Osteocyte (in vitro differentiated cells): Measurements from ENCODE around the gene RRAD. TPM values are rescaled to one million over a fixed set of nuclear protein-coding genes. Genes with fewer than 3 reads are reported as not detected.
"Not testable (repeated sequence)": the region's sequence is repeated elsewhere in the genome, so short reads cannot be mapped to it uniquely, and the experiment has no call there.

ENCODE experiments used
- DNase-seq: peaks from one replicate; pipeline ENCODE4 v3.0.0; 2021; ENCODE audit warnings: mixed read lengths; ENCODE audit not compliant: unreplicated experiment; ENCODE audit errors: extremely low spot score
- H3K27ac Mint-ChIP-seq: one replicate; pipeline ENCODE4 v1.8.0; 2021; ENCODE audit warnings: mild to moderate bottlenecking, mixed read lengths; ENCODE audit not compliant: unreplicated experiment
- H3K27me3 Mint-ChIP-seq: one replicate; pipeline ENCODE4 v1.8.0; 2021; ENCODE audit warnings: mixed read lengths; ENCODE audit not compliant: unreplicated experiment
- H3K36me3 Mint-ChIP-seq: one replicate; pipeline ENCODE4 v1.8.0; 2021; ENCODE audit warnings: mixed read lengths; ENCODE audit not compliant: unreplicated experiment
- H3K4me1 Mint-ChIP-seq: one replicate; pipeline ENCODE4 v1.8.0; 2021; ENCODE audit warnings: mixed read lengths; ENCODE audit not compliant: unreplicated experiment
- H3K4me3 Mint-ChIP-seq: one replicate; pipeline ENCODE4 v1.8.0; 2021; ENCODE audit warnings: mild to moderate bottlenecking, moderate library complexity, mixed read lengths; ENCODE audit not compliant: unreplicated experiment
- H3K9me3 Mint-ChIP-seq: one replicate; pipeline ENCODE4 v1.8.0; 2021; ENCODE audit warnings: mixed read lengths; ENCODE audit not compliant: unreplicated experiment
- total RNA-seq: library from RNA; stranded (reverse); gene quantifications from 2 replicates; pipeline ENCODE4 v1.2.1, GENCODE V29; 2021
- TF ChIP-seq, protein P1 (sequence below): fragments of 200-600 bp; sonication (generic); IDR thresholded peaks from 2 replicates; pipeline ENCODE4 v1.5.0; 2021; ENCODE audit warnings: antibody characterized with exemption, mild to moderate bottlenecking, moderate library complexity

RRAD gene
- total RNA-seq, 1 donor from 2014 or later, result 0.89 TPM

DNA sequence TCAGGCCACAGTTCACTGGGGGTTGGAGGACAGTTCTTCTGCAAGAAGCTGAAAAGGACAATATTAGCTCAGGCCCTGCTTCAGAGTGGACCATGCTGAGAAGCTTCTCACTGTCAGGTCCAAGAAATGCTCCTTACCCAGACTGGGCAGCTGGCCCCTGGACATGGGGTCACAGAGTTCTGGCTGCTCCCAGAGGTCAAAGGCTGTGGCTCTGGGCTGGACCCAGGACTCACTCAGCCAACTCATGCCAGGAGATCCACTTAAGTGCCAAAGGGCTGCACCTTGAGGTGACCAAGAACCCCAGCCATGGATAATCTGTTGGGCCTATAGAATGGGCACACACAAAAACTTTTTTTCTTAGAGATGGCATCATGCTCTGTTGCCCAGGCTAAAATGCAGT, 14.0 kb upstream of the RRAD start:
- no peaks in the 10 kb centered on the region for H3K9me3 Mint-ChIP-seq
- H3K4me3 Mint-ChIP-seq, result no peak overlapping the region
- H3K27ac Mint-ChIP-seq, result no peak overlapping the region

DNA sequence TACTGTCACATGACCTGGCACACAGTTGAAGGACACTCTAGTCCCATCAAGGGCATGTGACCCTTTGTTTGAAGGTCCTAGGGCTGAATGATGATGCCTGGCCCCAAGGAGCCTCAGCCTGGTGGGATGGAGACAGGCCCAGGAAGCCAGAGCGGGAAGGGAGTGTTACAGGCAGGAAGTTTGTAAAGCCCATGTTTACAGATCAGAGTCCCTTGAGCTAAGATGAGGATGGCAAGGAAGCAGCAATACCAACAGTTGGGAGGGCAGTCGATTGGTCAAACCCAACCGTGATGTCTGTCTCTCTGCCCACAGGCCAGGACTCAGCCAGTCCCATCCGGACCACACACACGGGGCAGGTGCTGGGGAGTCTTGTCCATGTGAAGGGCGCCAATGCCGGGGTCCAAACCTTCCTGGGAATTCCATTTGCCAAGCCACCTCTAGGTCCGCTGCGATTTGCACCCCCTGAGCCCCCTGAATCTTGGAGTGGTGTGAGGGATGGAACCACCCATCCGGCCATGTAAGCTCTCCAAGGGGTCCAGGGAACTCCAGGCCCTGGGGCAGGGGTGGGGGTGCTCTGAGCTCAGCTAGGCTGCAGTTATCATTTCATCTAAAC, 12.5 kb upstream of the RRAD start:
- Mint-ChIP-seq H3K4me1 (peaks cover 37% of the 10 kb centered on the region), H3K4me3 (peak overlapping the region; percentile 4), H3K27me3 (no peaks in the 10 kb centered on the region), H3K36me3 (peaks cover 13% of the 10 kb centered on the region), H3K9me3 (no peaks in the 10 kb centered on the region), H3K27ac (no peak overlapping the region)
- DNase-seq, result no peak
- TF ChIP-seq, protein P1, sequence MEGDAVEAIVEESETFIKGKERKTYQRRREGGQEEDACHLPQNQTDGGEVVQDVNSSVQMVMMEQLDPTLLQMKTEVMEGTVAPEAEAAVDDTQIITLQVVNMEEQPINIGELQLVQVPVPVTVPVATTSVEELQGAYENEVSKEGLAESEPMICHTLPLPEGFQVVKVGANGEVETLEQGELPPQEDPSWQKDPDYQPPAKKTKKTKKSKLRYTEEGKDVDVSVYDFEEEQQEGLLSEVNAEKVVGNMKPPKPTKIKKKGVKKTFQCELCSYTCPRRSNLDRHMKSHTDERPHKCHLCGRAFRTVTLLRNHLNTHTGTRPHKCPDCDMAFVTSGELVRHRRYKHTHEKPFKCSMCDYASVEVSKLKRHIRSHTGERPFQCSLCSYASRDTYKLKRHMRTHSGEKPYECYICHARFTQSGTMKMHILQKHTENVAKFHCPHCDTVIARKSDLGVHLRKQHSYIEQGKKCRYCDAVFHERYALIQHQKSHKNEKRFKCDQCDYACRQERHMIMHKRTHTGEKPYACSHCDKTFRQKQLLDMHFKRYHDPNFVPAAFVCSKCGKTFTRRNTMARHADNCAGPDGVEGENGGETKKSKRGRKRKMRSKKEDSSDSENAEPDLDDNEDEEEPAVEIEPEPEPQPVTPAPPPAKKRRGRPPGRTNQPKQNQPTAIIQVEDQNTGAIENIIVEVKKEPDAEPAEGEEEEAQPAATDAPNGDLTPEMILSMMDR, result no peak

More for the DNA sequence above, 14.0 kb upstream of the RRAD start:
- H3K36me3 Mint-ChIP-seq, result peaks cover 17% of the 10 kb centered on the region
- DNase-seq, result no peak
- no peaks in the 10 kb centered on the region for H3K27me3 Mint-ChIP-seq
- peaks cover 24% of the 10 kb centered on the region for H3K4me1 Mint-ChIP-seq
- TF ChIP-seq, protein P1, result no peak

DNA sequence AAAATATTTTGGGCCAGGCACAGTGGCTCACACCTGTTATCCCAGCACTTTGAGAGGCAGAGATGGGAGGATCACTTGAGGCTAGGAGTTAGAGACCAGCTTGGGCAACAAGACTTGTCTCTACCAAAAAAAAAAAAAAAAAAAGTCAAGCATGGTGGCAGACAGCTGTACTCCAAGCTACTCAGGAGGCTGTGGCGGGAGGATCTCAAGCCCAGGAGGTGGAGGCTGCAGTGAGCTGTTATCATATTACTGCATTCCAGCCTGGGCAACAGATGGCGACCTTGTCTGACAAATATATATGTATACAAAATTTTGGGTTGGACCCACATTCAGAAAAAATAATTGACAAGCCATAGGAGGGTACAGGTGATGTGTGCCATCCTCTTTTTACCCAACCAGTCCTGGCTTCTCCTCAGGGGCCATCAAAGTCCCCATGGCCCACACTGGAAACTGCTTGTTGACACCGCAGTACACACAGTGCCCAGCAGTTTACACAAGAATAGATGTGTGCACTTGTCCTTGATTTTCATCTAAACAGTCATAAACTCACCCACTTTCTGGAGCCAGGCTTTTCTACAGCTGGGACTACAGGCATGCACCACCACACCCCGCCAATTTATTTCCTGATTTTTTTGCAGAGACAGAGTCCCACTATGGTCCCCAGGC, 11.7 kb upstream of the RRAD start:
- H3K27ac Mint-ChIP-seq, result no peak overlapping the region
- H3K9me3 Mint-ChIP-seq, result no peaks in the 10 kb centered on the region
- peaks cover 40% of the 10 kb centered on the region for H3K4me1 Mint-ChIP-seq
- DNase-seq, result no peak
- H3K4me3 Mint-ChIP-seq, result peak overlapping the region; percentile 53
- H3K27me3 Mint-ChIP-seq, result no peaks in the 10 kb centered on the region
- TF ChIP-seq, protein P1, result no peak
- H3K36me3 Mint-ChIP-seq, result peaks cover 6% of the 10 kb centered on the region

DNA sequence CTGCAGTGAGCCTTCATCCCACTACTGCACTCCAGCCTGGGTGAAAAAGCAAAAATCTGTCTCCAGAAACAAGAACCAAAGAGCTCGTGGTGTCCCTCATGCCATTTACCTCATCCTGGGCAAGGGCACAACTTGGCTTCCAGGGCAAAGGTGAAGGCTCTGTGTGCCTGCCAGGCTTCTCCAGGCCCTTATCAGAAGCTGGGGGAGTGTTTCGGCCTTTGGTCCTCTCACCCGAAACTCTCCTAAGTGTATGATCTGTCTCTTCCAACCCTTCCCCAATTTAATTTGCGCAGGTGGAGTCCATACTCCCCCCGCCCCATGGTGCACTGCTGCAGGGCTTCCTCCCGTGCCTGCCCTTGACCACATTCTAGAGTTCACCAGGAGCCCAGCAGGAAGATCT, 11.1 kb upstream of the RRAD start:
- Mint-ChIP-seq H3K9me3 (no peaks in the 10 kb centered on the region), H3K36me3 (peaks cover 4% of the 10 kb centered on the region), H3K4me3 (peak overlapping the region; percentile 53), H3K4me1 (peaks cover 40% of the 10 kb centered on the region), H3K27me3 (no peaks in the 10 kb centered on the region), H3K27ac (no peak overlapping the region)
- no peak for DNase-seq
- TF ChIP-seq, protein P1, result no peak

DNA sequence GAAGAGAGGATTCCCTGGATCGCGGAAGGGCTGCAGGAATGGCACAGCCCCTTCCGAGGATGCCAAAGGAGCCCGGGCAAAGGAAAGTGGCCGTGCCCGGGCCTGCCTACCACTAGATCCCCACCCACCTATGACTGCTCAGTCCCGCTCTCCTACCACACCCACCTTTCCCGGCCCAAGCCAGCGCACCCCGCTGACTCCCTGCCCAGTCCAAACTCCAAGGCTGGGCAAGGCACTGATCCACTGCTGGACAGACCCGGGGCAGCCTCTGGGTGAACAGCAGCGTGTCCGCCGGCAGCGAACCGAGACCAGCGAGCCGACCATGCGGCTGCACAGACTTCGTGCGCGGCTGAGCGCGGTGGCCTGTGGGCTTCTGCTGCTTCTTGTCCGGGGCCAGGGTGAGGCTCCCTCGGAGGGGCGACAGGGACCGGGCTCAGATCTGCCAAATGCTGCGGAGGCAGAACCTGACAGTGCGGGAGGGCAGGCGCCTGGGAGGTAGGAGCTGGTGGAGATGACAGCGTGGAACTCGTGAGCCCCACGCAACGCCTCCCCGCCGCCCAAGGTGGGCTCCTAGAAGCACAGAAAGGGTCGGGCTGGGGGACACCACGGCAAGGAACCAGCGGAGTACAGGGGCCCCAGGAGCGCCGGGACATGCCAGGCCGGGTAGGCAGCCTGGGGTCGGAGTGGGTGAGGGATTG, 10.1 kb upstream of the RRAD start, which contains the start of gene CES2:
TSS of gene CES2 (plus strand) at position 203 of the 698 bp plus-strand sequence. CDS start at position 323, 120 bp downstream.
- Mint-ChIP-seq H3K27me3 (no peaks in the 10 kb centered on the region), H3K27ac (peak within 1 kb of the TSS; percentile 93), H3K4me3 (peak within 1 kb of the TSS; percentile 96), H3K36me3 (peaks cover 4% of the 10 kb centered on the region), H3K9me3 (no peaks in the 10 kb centered on the region), H3K4me1 (peaks cover 40% of the 10 kb centered on the region)
- TF ChIP-seq, protein P1, result no peak
- DNase-seq, result no peak

DNA sequence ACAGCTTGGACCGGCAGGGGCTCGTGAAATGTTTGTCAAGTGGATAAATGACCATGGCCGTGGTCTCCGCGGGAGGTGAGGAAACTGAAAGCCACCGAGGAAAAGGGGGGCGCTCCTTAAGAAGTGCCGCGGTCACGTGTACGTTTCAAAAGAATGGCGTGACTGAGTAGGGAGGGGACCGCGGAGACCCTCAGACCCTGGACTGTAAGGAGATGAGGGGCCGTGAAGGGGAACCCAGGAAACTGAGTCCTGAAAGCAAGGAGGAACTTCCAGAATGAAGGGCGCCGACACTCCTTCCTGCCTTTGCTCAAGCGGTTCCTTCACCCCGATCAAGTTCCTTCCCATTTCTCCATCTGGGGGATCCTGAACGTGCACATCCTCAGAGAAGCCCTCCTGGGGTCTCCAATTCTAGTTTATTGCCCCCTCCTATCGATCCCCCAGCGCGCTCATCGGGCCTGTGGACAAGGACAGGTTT, 9.5 kb upstream of the RRAD start:
- not testable (repeated sequence) for H3K9me3 Mint-ChIP-seq, H3K27me3 Mint-ChIP-seq, DNase-seq, H3K36me3 Mint-ChIP-seq
- peak overlapping the region; percentile 93 for H3K27ac Mint-ChIP-seq
- peak overlapping the region; percentile 96 for H3K4me3 Mint-ChIP-seq
- peaks cover 40% of the 10 kb centered on the region for H3K4me1 Mint-ChIP-seq
